Measurements from ENCODE around the gene LAGE3. TPM values are rescaled to one million over a fixed set of nuclear protein-coding genes. Genes with fewer than 3 reads are reported as not detected.

Gene LAGE3, protein sequence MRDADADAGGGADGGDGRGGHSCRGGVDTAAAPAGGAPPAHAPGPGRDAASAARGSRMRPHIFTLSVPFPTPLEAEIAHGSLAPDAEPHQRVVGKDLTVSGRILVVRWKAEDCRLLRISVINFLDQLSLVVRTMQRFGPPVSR
- 10 to 100 TPM in 7 of 10 donors, 1 to 10 TPM in 3; 8.4 to 16.6 (median 11.3) TPM for polyA plus RNA-seq (ENCODE audit: insufficient read length in 10 of 10)
- long read RNA-seq, donor 1, transcript LAGE3-201 (3 exons, 949 nt) = major isoform, 14 of 14 reads
- long read RNA-seq, donor 1, partial matches to known transcripts = 0 of 14 reads
- long read RNA-seq, donor 1, other reads (novel, unspliced or antisense) = 0 of 14 reads
- long read RNA-seq, donor 2, transcript LAGE3-201 (3 exons, 949 nt) = major isoform, 16 of 16 reads
- long read RNA-seq, donor 2, partial matches to known transcripts = 0 of 16 reads
- long read RNA-seq, donor 2, other reads (novel, unspliced or antisense) = 0 of 16 reads
- long read RNA-seq, donor 3 = 0 reads
- long read RNA-seq, donor 4, transcript LAGE3-201 (3 exons, 949 nt) = major isoform, 15 of 15 reads
- long read RNA-seq, donor 4, partial matches to known transcripts = 0 of 15 reads
- long read RNA-seq, donor 4, other reads (novel, unspliced or antisense) = 0 of 15 reads
- long read RNA-seq, donor 5, transcript LAGE3-201 (3 exons, 949 nt) = major isoform, 14 of 14 reads
- long read RNA-seq, donor 5, partial matches to known transcripts = 0 of 14 reads
- long read RNA-seq, donor 5, other reads (novel, unspliced or antisense) = 0 of 14 reads
- long read RNA-seq, donor 6, transcript LAGE3-201 (3 exons, 949 nt) = major isoform, 23 of 23 reads
- long read RNA-seq, donor 6, partial matches to known transcripts = 0 of 23 reads
- long read RNA-seq, donor 6, other reads (novel, unspliced or antisense) = 0 of 23 reads
- long read RNA-seq, donor 7, transcript LAGE3-201 (3 exons, 949 nt) = major isoform, 15 of 15 reads
- long read RNA-seq, donor 7, partial matches to known transcripts = 0 of 15 reads
- long read RNA-seq, donor 7, other reads (novel, unspliced or antisense) = 0 of 15 reads
- long read RNA-seq, donor 8, transcript LAGE3-201 (3 exons, 949 nt) = major isoform, 12 of 12 reads
- long read RNA-seq, donor 8, partial matches to known transcripts = 0 of 12 reads
- long read RNA-seq, donor 8, other reads (novel, unspliced or antisense) = 0 of 12 reads
- long read RNA-seq, donor 9, partial matches to known transcripts = 0 of 2 reads
- long read RNA-seq, donor 9, other reads (novel, unspliced or antisense) = 0 of 2 reads

DNA sequence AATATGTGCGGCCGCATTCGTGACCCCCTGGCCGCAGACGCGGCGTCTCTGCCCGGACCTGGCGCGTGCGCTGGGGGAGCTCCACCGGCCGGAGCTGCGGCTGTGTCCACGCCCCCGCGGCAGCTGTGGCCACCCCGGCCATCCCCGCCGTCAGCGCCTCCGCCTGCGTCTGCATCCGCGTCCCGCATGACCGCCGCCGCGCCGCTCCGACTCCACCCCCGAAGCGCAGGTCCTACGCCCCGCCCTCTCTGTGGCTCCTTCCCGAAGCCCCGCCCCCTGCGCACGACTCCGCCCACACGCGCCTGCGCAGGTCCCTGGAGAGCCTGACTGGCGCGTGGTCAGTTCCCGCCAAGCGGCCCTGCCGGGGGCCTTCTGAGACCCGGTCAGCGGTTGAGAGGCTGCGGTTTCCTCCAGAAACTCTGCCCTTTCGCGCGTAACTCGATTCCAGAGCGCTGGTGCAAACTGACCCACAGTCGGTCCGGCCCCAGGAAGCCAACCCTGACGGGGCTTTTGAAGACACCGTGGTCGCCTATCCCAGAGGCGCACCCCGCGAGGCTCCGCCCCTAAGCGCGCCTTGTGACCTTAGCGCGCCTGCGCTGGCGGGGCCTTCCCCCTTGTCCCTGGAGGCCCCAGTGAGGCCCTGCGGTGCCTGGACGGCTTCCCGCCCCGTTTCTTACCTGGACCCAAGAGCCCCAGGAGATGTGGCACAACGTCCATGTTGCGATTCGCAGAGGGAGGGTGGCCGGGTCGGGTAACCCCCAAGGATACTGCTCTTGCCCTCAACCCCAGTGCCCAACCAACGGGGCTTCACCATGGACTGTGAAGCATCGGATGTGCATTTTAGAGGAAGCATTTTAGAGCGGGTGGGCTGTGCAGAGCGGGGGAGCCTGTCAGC, at the start of gene LAGE3:
LAGE3 (minus strand) TSS at position 554 of the 895 bp plus-strand sequence; CDS start at position 188, 366 bp downstream.
- peak; percentile 79 to 94 (median 89) for DNase-seq

DNA sequence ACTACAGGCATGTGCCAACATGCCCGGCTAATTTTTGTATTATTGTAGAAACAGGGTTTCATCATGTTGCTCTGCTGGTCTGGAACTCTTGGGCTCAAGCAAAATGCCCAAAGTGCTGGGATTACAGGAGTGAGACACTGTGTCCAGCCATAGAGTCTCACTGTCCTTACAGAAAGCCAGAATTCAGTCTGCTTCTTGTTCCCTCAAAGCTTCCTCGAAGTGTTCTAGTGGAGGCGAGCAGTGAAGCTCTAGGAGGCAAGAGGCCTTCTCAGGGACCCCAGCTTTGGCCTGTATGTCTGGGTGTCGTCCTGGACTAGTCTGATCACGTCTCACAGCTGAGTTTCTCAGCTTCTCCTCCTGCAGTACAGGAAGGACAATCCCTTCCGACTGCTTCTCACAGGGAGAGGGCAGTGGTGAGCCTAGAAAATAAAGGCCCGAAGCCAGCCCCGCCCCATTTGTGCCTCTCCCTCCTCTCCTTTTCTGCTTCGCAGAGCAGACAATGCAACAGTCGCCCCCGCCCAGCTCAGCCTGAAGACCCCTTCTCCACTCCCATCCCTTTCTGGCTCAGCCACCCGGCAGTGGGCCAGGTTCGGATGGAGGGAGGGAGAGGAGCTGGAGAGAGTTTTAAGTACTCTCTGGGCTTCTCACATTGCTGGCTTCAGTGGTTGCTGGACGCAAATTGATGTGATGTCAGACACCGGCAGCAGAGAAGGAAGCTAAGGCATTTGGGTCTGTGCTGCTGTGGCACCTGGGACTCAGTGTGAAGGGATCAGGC, 48.0 kb upstream of the LAGE3 start:
- DNase-seq = peak; percentile 75 to 95 (median 88)

DNA sequence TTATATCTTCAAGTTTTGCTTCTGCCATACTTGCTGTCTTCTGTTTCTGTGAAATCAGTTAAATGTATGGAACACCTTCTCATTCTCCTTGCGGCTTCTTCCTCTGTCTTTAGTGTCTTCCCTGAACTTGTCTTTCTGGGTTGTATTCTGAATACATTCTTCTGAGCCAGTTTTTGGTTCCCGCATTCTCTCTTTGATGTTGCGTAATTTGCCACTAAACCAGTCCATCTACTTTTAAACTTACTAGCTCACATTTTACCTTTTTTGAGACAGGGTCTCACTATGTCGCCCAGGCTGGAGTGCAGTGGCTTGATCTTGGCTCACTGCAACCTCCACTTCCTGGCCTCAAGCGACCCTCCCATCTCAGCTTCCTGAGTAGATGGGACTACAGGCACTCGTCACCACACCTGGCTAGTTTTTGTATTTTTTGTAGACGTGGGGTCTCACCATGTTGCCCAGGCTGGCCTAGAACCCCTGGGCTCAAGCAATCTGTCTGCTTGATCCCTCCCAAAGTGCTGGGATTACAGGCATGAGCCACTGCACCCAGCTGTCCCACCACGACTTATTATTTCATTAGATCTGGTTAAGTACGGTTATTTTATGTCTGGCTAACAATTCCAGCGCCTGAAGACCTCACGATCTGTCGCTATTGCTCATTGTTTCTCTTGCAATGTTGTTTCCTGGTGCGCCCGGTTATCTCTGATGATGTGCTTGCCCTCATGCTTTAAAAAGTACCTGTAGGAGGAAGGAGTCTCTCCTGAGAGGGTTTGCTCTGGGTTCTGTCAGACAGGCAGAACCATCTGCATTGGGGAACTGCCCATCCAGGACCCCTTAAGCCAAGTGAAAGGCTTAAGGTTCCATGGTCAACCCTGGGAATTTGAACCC, 46.8 kb upstream of the LAGE3 start:
- no peak for DNase-seq

DNA sequence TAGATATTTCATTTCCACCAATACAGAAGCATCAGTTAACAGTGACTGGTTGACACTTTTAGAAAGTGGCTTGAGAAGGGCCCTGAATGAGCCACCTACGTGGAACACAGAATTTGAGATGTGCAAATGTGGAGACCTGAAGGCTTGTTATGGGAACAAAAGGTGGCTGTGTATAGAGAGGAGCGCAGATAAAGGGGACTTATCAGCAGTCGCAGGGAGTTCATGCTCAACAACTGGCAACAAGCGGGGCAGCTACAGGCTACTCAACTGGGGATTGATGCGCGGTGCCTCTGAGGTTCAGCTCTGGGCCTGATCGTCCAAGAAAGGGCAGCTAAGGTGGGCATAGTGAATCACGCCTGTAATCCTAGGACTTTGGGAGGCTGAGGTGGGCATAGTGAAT, 40.3 kb upstream of the LAGE3 start:
- DNase-seq = no peak

DNA sequence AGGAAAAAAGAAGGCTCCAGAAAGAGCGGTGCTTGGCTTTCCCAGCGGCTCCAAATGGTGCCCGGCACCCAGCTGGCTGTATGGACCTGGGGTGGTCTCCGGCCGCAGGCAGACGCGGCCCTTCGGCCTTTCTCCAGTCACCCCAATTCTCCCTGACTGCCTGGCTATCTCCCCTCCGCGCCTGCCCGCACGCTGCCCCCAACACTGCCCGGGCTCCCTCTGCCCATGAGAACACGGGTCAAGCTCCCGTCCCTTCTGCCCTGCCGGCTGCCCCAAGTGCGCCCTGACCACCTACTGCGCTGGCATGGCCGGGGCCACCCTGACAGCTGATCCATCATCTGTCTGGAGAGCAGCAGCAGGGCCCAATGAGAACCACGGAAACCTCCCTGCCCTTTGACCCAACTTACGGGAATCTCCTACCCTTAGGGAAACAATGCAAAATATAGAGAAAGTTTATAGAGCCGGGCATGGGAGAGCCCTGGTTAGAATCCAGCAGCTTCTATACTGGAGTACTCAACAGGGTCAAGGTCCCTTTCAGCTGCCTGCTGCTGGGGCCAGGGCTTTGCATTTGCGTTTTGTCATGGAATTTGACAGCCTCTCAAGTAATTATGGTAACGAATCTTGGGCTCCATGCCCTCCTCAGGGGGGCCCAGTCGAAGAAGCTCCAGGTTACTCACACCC, 38.2 kb upstream of the LAGE3 start:
- DNase-seq = no peak

DNA sequence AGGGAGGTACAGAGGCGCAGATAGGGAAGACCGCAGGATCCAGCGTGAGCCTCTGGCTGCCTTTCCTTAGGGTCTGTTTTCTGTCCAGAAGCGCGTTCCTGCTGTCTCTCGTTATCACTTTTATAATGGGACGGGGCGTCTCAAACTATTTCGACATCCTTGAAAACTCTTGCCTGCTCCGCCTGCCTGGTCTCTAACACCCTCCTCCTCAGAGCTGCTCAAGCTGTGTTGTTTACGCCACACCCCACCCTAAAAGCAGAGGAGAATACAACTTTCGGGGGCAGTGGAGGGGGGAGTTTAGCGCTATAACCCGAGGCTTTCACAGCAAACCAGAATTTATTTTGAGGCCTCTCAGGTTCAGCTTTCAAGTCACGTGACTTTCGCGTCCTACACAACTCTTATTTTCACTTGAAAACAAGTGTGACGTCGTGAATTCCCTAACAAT, 37.6 kb upstream of the LAGE3 start:
- peak; percentile 45 to 80 (median 57) for DNase-seq

DNA sequence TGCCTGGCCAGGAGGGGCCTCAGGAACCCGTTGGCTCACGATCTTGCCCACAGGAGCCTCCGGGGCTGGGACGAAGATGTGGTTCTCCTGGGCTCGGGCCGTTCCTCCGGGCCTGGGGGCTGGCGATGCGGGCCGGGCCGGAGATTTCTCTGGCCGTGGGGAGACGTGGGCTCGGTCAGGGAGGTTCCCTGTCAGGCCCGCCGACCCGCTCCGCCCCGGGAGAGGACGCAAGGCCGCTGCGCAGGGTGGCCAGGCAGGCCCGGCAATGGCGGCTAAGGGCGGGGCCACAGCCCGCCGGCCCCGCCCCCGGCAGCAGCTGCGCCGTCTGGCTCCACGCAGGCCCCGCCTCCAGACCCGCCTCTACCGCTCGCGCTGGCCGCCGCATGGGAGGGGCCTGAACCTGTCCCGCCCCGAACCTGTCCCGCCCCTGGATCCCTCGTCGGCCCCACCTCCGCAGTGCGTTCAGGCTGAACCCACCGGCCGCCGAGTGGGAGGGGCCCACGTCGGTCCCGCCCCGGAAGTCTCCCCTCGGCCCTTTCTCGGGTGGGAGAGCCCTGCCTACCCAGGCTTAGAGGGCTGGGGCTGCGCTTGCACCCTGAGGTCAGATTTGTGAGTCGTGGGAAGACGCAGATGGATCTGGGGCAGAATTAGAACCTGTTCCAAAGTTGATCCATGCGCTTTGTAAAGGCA, 37.0 kb upstream of the LAGE3 start, which contains the start of gene FAM3A:
FAM3A (minus strand) TSS at position 267 of the 690 bp plus-strand sequence. CDS start 460 bp downstream, outside the sequence.
- DNase-seq = peak; percentile 86 to 94 (median 90)

DNA sequence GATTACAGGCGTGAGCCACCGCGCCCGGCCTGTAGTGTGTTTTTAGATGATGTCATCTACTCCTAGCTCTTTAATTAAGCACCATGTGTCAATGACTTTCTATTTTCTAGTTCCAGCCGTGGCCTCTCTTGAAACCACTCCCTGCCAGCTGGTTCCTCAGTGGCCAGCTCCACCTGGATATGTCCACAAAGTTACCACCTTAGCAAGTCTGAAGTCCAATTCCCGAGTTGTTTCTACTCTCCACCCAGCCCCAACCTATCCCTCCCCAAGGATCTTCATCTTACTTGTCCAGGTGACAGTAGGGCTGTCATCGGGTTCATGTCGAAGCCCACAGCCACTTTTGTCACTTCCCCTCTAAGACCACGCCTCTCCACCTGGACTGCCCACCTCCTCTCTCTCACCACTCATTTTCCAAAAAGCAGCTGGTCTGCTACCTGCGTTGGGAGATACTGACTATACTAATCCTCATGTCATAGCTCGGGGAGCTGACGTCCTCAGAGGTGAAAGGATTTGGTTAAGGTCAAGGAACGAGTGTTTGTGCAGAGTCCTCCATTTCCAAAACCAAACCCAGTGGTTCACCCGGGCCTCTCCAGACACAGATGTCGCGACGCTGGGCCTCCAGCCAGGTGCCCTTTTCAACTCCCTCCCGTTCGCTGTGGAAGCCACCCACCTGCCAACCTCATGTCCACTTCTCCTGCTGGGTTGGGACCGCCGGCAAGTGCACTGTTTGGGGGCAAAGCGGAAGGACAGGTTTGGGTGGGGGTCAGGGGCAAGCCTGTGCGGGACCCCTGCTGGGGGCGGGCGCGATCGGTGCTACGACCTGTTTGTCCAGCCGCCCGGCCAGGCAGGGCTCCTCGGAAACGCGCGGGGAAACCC, 36.2 kb upstream of the LAGE3 start:
- DNase-seq = peak in 1 of 3 donors; percentile 63

DNA sequence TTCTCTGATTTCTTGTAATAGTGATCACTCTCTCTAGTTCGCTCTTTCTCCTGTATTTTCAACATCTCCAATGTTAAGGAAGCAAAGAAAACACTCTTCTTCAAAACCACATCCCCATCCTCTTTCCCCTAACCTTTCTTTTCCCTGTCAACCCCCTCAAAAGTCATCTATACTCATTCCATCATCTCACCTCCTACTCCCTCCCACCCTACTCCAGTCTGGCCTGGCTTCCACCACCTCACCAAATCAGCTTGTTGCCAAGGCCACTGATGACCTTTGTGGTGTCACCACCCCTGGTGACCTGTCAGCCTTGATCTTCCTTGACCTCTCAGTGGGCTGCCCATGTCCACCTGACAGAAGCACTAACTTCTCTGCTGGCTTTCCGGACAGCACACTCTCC, 34.6 kb upstream of the LAGE3 start:
- no peak for DNase-seq

DNA sequence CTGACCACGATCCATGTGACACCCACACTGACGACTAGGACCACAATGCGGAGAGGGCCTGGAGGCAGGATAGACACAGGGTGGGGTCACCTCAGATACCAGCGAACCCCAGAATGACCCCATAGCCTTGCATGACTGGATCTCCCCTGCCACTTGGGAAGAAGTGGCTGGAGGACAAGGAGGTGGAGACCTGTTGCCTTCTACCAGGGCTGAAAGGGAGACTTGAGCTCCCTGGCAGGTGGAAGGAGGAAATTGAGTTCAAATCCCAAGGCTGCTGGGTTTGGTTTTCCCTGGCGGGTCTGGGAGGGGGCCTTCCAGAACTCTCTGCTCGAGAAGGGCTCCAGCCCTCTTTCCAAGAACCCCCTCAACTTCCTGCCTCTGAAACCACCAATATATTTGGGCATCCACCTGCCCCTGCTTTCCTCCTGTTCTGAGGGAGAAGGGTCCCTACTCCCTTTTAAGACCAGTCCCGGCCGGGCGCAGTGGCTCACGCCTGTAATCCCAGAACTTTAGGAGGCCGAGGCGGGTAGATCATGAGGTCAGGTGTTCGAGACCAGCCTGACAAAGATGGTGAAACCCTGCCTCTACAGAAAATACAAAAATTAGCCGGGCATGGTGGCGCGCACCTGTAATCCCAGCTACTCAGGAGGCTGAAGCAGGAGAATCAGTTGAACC, 33.9 kb upstream of the LAGE3 start:
- DNase-seq = no peak

DNA sequence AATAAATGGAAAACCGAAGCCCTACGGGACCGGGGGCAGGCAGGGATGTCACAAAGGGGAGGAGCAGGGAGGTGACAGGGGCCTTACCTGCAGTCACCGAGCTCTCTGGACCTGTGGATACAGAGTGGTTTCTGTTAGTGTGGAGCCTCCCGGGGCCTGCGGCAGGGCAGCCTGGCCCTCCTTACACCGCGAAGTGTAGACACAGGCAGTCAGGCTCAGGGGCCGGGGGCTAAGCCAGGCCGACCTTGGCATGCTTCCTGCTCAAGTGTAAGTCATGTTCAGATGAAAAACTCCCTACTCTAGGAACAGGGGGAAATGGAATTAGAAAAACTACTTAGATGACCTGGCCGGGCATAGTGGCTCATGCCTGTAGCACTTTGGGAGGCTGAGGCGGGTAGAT, 32.7 kb upstream of the LAGE3 start:
- no peak for DNase-seq

DNA sequence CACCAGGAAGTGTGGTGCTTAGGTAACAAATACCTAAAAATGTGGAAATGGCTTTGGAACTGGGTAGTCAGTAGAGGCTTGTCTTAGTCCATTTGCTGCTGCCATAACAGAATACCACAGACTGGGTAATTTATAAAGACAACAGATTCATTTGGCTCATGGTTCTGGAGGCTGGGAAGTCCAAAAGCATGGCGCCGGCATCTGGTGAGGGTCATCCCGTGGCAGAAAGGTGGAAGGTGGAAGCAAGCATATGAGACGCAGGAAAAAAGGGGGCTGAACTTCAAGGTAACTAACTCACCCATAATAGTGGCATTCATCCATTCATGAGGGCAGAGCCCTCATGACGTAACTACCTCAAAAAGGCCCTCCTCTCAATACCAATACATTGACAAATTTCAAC, 30.4 kb upstream of the LAGE3 start:
- DNase-seq = no peak

DNA sequence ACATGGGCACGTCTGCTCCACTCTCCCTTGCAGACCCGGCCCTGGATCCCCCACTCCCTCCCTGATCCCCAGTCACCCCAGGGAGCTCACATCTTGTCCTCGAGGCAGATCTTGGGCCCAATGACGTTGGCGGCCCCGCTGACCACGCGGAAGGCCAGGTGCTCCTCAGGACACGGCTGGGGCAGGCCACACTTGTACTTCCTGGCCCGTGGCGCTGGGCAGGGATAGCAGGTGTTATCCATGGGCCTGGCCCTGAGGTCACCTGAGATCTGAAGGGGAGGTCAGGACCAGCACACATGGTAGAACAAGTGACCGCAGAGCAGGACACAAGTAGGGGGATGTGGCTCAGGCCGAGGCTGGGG, 29.3 kb upstream of the LAGE3 start:
- no peak for DNase-seq

DNA sequence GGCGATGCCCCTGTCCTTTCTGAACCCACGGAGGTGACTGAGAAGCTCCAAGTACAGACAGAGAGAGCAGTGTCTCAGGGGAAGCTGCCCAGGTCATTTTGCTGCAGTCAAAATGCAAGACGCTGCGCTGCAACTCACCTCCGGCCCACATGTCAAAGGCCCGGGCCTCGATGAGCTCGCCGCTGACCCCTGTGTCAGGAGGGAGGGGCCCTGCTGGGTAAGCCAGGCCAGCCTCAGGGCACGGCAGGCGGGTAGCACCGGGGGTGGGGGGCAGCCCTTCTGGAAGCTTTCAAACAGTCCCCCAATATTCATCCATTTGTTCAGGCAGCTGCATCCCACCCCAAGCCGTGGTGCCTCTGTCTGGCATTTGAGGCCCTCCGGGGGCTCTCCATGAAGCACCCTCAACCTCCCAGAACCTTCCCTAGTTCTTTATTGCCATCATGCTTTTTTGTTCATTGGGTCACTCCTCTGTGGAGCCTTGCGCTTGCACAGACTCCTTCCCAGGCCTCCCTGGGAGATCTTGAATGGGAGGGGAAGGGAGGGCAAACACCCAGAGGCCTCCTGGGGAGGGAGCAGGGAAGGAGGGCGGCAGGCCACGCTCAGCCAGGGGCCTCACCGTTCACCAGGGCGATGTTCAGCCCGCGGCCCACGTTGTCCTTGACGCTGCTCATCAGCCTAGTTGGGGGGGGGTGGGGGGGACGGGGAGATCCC, 28.7 kb upstream of the LAGE3 start:
- no peak for DNase-seq
